Measurements from ENCODE around the gene TMEM86A. TPM values are rescaled to one million over a fixed set of nuclear protein-coding genes. Genes with fewer than 3 reads are reported as not detected.

The TMEM86A gene
- total and polyA plus RNA-seq, 2 donors (not counting 3 experiments of a cell fraction or from before 2014, with no cell fraction given): 2.1 to 2.6 TPM

GRCh38 chr11:18714443-18714780 lies 15.8 kb downstream of the TMEM86A start:
- POLR2A ChIA-PET: no interaction called here
- peaks cover 0 to 3% of the 10 kb centered on the region in 2 experiments for H3K27me3 ChIP-seq (ENCODE audit: control insufficient read depth in 2 of 2, insufficient read depth in 2 of 2, low read length in 2 of 2)
- CTCF ChIA-PET: interaction anchor here (0.6 to 1.0 kb wide), 2 partner anchors 9 to 13 kb away, joined by 3 read pairs; no protein-coding TSS in a partner anchor
- no TSS peak for BruUV-seq (replicated peaks)
- FAIRE-seq: no peak
- H3K9me3 ChIP-seq (replicated peaks; ENCODE audit: control insufficient read depth, insufficient read depth, low read length): no peaks in the 10 kb centered on the region
- no peak for TF ChIP-seq POLR2A (IDR thresholded peaks at IDR 0.05; ENCODE audit: low read depth, low read length)
- DNase-seq (ENCODE audit: low read depth, low spot score): no peak
- H3K9me1 ChIP-seq (replicated peaks; ENCODE audit: control insufficient read depth, extremely low read depth, insufficient read depth, low read length): no peaks in the 10 kb centered on the region
- no peak overlapping the region for H3K27ac ChIP-seq (ENCODE audit: insufficient read depth, low read depth, low read length)
- H3K9ac ChIP-seq (replicated peaks; ENCODE audit: extremely low read depth, insufficient read depth, low read length): no peak overlapping the region
- no peaks in the 10 kb centered on the region for H3K79me2 ChIP-seq (ENCODE audit: control insufficient read depth, insufficient read depth, low read length)
- H4K20me1 ChIP-seq (replicated peaks; ENCODE audit: control insufficient read depth, extremely low read depth, insufficient read depth, low read length): no peaks in the 10 kb centered on the region
- dilution Hi-C loops (cut with MboI; ENCODE audit: extremely low pct_ligation_motif_present, low sequenced_read_pairs): no loop called here
- H3K4me3 ChIP-seq (replicated peaks in 1 of 3; ENCODE audit: insufficient read depth in 1 of 3, low read depth in 1 of 3, low read length in 3 of 3): no peak overlapping the region
- H3K4me2 ChIP-seq (ENCODE audit: insufficient read depth, low read length): no peak overlapping the region
- no peaks in the 10 kb centered on the region for H3K4me1 ChIP-seq (ENCODE audit: control insufficient read depth, extremely low read depth, insufficient read depth, low read length)
- H3K36me3 ChIP-seq (ENCODE audit: control insufficient read depth in 2 of 2, extremely low read depth in 1 of 2, insufficient read depth in 2 of 2, low read length in 2 of 2): no peaks in the 10 kb centered on the region
- intact Hi-C loops (cut with micrococcal nuclease): no loop called here
- no peak overlapping the region for H2AFZ ChIP-seq (ENCODE audit: low read depth, low read length)

DNA sequence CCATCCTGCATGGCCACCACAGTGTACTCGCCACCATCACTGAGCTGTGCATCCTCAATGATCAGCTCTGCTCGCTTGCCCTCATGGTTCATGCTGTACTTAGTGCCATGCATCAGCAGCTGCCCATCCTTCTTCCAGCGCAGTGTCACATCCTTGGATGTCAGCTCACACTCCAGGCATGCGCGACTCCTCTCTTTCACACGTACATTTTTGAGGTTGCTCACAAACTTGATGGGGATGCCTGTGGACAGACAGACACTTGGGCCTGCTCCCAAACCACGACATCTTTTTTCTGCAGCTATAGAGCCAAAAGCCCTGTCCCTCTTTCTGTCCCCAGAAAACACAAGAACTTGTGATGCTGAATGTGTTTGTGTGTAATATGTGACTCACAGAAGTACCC lies 16.9 kb downstream of the TMEM86A start:
- no peak overlapping the region for H3K9ac ChIP-seq (replicated peaks; ENCODE audit: extremely low read depth, insufficient read depth, low read length)
- BruUV-seq (replicated peaks): no TSS peak
- H3K4me3 ChIP-seq (replicated peaks in 1 of 3; ENCODE audit: insufficient read depth in 1 of 3, low read depth in 1 of 3, low read length in 3 of 3): no peak overlapping the region
- no peaks in the 10 kb centered on the region for H3K9me1 ChIP-seq (replicated peaks; ENCODE audit: control insufficient read depth, extremely low read depth, insufficient read depth, low read length)
- intact Hi-C loops (cut with micrococcal nuclease): no loop called here
- no peaks in the 10 kb centered on the region for H3K4me1 ChIP-seq (ENCODE audit: control insufficient read depth, extremely low read depth, insufficient read depth, low read length)
- H3K4me2 ChIP-seq (ENCODE audit: insufficient read depth, low read length): no peak overlapping the region
- no peaks in the 10 kb centered on the region for H3K36me3 ChIP-seq (ENCODE audit: control insufficient read depth in 2 of 2, extremely low read depth in 1 of 2, insufficient read depth in 2 of 2, low read length in 2 of 2)
- DNase-seq (ENCODE audit: low read depth, low spot score): no peak
- no peak overlapping the region for H3K27ac ChIP-seq (ENCODE audit: insufficient read depth, low read depth, low read length)
- H3K79me2 ChIP-seq (ENCODE audit: control insufficient read depth, insufficient read depth, low read length): no peaks in the 10 kb centered on the region
- H2AFZ ChIP-seq (ENCODE audit: low read depth, low read length): no peak overlapping the region
- no peaks in the 10 kb centered on the region for H4K20me1 ChIP-seq (replicated peaks; ENCODE audit: control insufficient read depth, extremely low read depth, insufficient read depth, low read length)
- POLR2A ChIA-PET: no interaction called here
- H3K27me3 ChIP-seq (ENCODE audit: control insufficient read depth in 2 of 2, insufficient read depth in 2 of 2, low read length in 2 of 2): peaks cover 0 to 3% of the 10 kb centered on the region in 2 experiments
- TF ChIP-seq CTCF (IDR thresholded peaks at IDR 0.05; ENCODE audit: extremely low read depth in 1 of 2, insufficient read depth in 1 of 2, low read depth in 1 of 2, low read length in 2 of 2) (no peak), GATA2 (IDR thresholded peaks at IDR 0.05; ENCODE audit: insufficient read depth, insufficient read length, low read depth, low read length) (no peak), POLR2A (IDR thresholded peaks at IDR 0.05; ENCODE audit: low read depth, low read length) (no peak), JUN (IDR thresholded peaks at IDR 0.05; ENCODE audit: borderline replicate concordance, insufficient read depth, insufficient read length, low read depth) (no peak), MAX (IDR thresholded peaks at IDR 0.05; ENCODE audit: insufficient read depth, insufficient read length) (no peak), MYC (IDR thresholded peaks at IDR 0.05; ENCODE audit: low read depth, low read length) (no peak), POLR2AphosphoS5 (IDR thresholded peaks at IDR 0.05; ENCODE audit: insufficient read depth, low read depth, low read length) (no peak), EZH2 (IDR thresholded peaks at IDR 0.05; ENCODE audit: borderline replicate concordance, low read depth, low read length, severe bottlenecking) (no peak), FOS (IDR thresholded peaks at IDR 0.05; ENCODE audit: borderline replicate concordance, insufficient read depth, low read length) (no peak)
- H3K9me3 ChIP-seq (replicated peaks; ENCODE audit: control insufficient read depth, insufficient read depth, low read length): no peaks in the 10 kb centered on the region
- dilution Hi-C loops (cut with MboI; ENCODE audit: extremely low pct_ligation_motif_present, low sequenced_read_pairs): no loop called here
- CTCF ChIA-PET: no interaction called here
- FAIRE-seq: no peak

All from endothelial cell of umbilical vein (primary cell).